RWPE1 (cell line): ENCODE results near the gene ACIN1.

Experiments
- CTCF ChIA-PET: fragments of 350-600 bp; sonication (Branson Sonifier 250); formaldehyde crosslinking; extraction: SDS; loops from one replicate; lab custom pipeline; 2021; lab: Yijun Ruan, JAX
- POLR2A ChIA-PET: fragments of 400-600 bp; formaldehyde crosslinking; extraction: SDS; loops from one replicate; lab custom pipeline; 2020; ENCODE audit warnings: antibody characterized with exemption; ENCODE audit not compliant: low non-redundant PET; lab: Yijun Ruan, JAX
- DNase-seq: peaks from one replicate; pipeline ENCODE4 v3.0.0; 2012; ENCODE audit warnings: low spot score
- H3K27ac ChIP-seq: fragments of 450-650 bp; 2 replicates; pipeline ENCODE4 v1.5.1; 2017
- TF ChIP-seq, protein P1 (sequence below): fragments of 450-650 bp; conservative IDR thresholded peaks from 2 replicates; pipeline ENCODE4 v1.5.1; 2017; ENCODE audit warnings: low read depth, mild to moderate bottlenecking

ACIN1 gene

DNA sequence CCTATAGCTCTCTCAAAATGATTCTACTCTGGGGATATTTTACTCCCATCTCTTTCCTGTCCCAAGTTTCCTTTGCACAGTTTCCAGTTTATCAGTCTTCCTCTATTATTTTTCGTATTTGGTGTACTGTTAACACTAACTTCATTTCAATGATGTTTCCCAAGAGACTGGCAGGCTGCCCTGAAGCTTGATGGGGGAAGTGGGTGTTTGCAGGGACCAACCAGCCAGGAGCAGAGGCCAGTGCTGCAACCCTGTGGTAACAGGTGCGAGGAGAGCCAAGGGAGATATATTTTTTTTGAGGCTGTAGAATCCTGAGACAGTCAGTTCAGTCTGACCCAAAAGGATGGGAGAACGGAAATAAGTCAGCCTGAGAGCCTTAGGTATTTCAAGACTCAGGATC, 35.9 kb upstream of the ACIN1 start:
- H3K27ac ChIP-seq: peak overlapping the region; percentile 79
- no peak for DNase-seq

DNA sequence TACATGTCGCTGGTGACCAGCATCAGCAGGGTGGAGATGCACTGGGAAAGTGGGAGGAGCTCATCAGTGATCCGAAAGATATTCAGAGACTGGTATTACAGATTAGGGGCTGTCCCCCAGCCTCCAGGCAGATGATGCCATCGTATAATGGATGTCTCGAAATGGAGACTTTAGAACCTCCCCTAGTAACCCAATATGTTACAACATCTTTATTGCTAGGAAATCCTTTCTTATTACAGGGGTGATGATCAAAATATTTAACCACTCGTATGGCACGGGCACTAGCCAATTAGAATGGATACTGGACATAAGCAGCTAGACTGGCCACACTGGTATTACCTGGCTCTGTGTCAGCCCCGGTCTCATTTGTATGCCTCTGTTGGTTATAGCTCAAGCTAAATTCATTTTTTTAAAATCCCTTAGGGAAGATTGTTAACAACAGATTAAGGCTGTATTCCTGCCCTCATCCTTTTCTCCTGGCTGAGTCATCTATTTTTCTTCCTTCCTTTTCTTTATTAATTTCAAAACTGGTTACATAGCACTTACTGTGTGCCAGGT, 34.9 kb upstream of the ACIN1 start:
- H3K27ac ChIP-seq: no peak overlapping the region
- POLR2A ChIA-PET: no interaction called here
- CTCF ChIA-PET: interaction anchor here (0.5 to 0.8 kb wide), 2 partner anchors 9 to 165 kb away, joined by 3 read pairs; no protein-coding TSS in a partner anchor
- no peak for DNase-seq
- TF ChIP-seq, protein P1, sequence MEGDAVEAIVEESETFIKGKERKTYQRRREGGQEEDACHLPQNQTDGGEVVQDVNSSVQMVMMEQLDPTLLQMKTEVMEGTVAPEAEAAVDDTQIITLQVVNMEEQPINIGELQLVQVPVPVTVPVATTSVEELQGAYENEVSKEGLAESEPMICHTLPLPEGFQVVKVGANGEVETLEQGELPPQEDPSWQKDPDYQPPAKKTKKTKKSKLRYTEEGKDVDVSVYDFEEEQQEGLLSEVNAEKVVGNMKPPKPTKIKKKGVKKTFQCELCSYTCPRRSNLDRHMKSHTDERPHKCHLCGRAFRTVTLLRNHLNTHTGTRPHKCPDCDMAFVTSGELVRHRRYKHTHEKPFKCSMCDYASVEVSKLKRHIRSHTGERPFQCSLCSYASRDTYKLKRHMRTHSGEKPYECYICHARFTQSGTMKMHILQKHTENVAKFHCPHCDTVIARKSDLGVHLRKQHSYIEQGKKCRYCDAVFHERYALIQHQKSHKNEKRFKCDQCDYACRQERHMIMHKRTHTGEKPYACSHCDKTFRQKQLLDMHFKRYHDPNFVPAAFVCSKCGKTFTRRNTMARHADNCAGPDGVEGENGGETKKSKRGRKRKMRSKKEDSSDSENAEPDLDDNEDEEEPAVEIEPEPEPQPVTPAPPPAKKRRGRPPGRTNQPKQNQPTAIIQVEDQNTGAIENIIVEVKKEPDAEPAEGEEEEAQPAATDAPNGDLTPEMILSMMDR: no peak

More for the DNA sequence above, 35.9 kb upstream of the ACIN1 start:
- POLR2A ChIA-PET: no interaction called here
- TF ChIP-seq, protein P1: no peak
- CTCF ChIA-PET: interaction anchor here (1.1 kb wide), 1 partner anchor 10 kb away, joined by 3 read pairs; no protein-coding TSS in a partner anchor

DNA sequence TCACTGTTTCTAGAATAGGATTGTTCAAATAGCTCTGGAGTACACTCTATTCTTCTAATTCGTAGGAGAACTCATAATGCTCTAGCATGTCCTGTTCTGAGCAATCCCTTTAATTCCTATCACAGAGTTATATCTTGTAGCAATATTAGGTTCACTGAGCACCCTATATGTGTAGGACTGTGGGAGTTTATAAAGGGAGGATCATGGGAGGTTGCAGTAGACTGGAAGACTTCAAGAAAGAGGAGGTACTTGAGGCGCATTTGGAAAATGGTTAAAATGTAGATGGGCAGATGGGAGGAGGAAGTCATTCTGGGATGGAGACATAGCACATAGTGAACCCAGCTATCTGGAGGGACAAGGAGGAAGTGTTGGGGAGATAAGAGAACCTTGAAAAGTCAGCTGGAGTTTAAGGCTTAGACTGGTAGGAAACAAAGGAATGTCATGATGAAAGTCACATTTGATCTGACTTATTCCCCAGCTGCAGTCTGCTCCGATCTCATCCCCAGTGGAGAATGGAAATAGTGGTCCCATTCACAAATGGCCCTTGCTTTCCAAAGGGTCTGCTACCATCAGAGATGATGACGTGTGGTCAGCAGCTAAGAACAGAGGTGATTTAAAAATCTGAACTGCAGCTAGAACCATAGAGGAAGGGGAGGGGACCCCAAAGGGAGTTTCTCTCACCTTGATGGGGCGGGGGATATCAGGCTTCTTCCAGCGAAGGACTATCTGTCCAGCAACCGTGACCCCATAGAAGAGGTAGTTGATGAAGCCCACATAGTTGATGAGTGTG, 34.2 kb upstream of the ACIN1 start:
- no peak overlapping the region for H3K27ac ChIP-seq
- POLR2A ChIA-PET: no interaction called here
- CTCF ChIA-PET: interaction anchor here (0.5 to 0.8 kb wide), 2 partner anchors 9 to 165 kb away, joined by 3 read pairs; no protein-coding TSS in a partner anchor
- TF ChIP-seq, protein P1: no peak
- DNase-seq: no peak

DNA sequence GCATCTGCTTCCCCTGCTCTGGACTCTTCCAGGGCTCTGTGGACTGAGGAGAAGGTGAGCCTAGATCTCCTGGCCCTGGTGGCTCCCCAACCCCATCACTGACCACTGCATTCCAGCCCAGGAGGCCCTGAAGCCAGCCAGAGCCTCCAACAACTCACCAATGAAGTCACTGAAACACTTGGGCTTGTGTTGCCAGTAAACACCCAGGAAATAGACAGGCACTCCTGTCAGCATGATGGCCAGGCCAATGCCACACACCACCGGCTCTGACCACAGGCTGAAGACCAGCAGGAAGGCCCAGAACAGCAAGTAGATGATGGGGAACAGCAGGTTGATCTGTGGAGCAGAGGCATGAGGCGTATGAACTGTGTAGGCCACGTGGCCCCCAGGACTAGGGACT, 32.9 kb upstream of the ACIN1 start:
- CTCF ChIA-PET: no interaction called here
- DNase-seq: no peak

DNA sequence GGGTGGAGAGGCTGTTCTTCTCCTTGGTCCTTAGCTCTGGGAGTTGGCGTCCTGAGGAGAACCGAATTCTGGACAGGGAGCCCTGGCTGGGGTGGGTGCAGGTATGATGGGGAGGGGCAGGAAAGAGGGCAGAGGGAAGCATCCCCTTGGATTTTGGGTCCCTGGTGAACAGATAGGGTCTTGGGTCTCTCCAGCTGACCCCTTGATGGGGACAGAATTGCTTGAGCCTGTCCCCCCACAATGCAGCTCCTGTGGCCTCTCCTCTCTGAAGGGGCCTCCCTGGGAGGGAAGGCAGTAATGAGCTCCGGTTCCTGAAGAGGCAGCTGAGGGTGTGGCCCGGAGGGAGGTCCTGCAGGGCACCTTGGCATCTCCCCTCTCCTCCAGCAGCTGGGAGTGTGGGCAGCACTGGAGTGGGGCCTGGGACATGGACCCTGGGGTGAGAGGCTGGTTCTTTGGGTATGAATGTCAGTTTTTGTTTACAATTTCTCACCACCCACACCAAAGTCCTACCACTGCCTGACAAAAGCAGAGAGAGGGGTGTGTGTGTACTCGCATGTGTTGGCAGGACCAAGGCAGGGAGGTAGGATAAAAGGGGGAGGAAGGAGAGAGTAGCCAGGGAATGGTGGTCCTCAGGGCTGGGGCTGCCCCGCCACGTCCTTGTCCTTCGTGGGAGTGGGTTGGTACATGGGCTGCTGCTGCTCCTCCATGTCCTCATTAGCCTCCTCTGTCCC, 31.8 kb upstream of the ACIN1 start:
- peak overlapping the region; percentile 43 for H3K27ac ChIP-seq
- DNase-seq: no peak
- POLR2A ChIA-PET: interaction anchor here (0.6 kb wide), 1 partner anchor 25 kb away, joined by 7 read pairs; no protein-coding TSS in a partner anchor
- CTCF ChIA-PET: interaction anchor here (0.7 kb wide), 1 partner anchor 61 kb away, joined by 5 read pairs; no protein-coding TSS in a partner anchor
- TF ChIP-seq, protein P1: no peak

More for the DNA sequence above, 32.9 kb upstream of the ACIN1 start:
- POLR2A ChIA-PET: no interaction called here
- TF ChIP-seq, protein P1: no peak
- H3K27ac ChIP-seq: peak overlapping the region; percentile 43

DNA sequence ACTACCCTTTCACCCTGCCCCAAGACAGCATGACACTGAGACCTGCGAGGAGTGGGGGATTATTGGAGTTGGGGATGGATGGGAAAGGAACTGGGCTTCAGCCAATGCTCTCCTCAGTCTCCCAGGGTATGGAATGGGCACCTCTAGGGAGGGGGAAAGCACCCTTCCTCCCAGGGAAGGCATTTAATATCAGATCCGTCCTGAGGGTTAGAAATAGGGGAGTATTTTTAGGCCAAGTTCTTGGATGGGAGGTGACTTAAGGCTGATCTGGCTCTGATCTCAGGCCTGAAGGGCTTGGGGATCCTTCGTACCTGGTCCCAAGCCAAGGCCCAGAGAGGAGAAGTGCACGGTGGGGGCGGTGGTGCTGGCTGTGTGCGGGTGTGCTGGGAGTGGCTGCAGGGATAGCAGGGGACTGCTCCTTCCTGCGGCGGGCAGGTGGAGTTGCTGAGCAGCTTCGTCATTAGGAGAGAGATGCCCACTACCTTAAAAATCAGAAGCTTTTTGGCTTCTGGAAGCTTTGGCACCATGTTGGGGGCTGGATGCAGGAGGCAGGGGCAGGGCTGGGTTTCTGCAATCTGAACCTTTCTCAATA, 31.1 kb upstream of the ACIN1 start:
- ChIA-PET POLR2A (no interaction called here), CTCF (interaction anchor here (0.7 kb wide), 1 partner anchor 61 kb away, joined by 5 read pairs; no protein-coding TSS in a partner anchor)
- peak overlapping the region; percentile 43 for H3K27ac ChIP-seq
- no peak for DNase-seq
- TF ChIP-seq, protein P1: no peak
